Neural crest cell (in vitro differentiated cells): Measurements from ENCODE around the gene PTPN20. TPM values are rescaled to one million over a fixed set of nuclear protein-coding genes. Genes with fewer than 3 reads are reported as not detected.

Source experiments
- DNase-seq: peaks from one replicate; pipeline ENCODE4 v3.0.0; 2021; ENCODE audit warnings: low read depth, mixed read lengths, low spot score
- H3K27ac Mint-ChIP-seq: one replicate; pipeline ENCODE4 v1.8.0; 2021; ENCODE audit warnings: mild to moderate bottlenecking, mixed read lengths; ENCODE audit not compliant: unreplicated experiment
- H3K27me3 Mint-ChIP-seq: 2 replicates; pipeline ENCODE4 v1.8.0; 2021; ENCODE audit warnings: low read depth, mild to moderate bottlenecking, mixed read lengths
- H3K36me3 Mint-ChIP-seq: 2 replicates; pipeline ENCODE4 v1.8.0; 2021; ENCODE audit warnings: low read depth, mild to moderate bottlenecking, mixed read lengths
- H3K4me1 Mint-ChIP-seq: 2 replicates; pipeline ENCODE4 v1.8.0; 2021; ENCODE audit warnings: mixed read lengths
- H3K4me3 Mint-ChIP-seq: one replicate; pipeline ENCODE4 v1.8.0; 2021; ENCODE audit warnings: mild to moderate bottlenecking, mixed read lengths
- H3K9me3 Mint-ChIP-seq: 2 replicates; pipeline ENCODE4 v1.8.0; 2021; ENCODE audit warnings: mixed read lengths
- total RNA-seq: library from RNA; stranded (reverse); gene quantifications from 2 replicates; pipeline ENCODE4 v1.2.1, GENCODE V29; 2021
- TF ChIP-seq, protein P1 (sequence below): fragments of 200-600 bp; sonication (generic); conservative IDR thresholded peaks from 2 replicates; pipeline ENCODE4 v1.5.0; 2021; ENCODE audit warnings: antibody characterized with exemption, mild to moderate bottlenecking

PTPN20 gene
- total RNA-seq, 1 donor from 2014 or later, result not detected

DNA sequence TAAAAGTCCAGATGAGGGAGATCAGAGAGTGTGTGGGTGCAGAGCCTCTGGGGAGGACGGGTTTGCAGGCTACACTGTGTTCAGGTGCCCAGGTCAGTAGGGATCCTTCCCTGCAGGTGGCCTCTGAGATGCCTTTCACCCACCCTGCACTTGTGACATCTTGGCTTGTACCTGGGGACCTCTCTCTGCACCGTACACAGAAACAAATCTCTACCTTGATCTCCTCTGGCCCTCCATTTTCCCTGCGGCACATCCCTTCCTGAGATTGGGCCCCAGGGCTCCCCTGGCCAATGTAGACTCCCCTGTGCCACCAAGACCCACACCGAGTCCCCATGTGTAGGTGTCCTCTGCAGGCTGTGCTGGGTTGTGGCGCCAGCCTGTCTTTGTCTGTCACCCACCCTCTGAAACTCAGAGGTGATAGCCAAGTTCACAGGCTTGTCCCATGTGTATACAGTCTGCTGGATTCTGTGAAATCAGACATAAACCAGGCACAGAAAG is 140.6 kb downstream of the PTPN20 start:
- no peak for DNase-seq
- Mint-ChIP-seq H3K4me3 (no peak overlapping the region), H3K27ac (no peak overlapping the region), H3K36me3 (no peaks in the 10 kb centered on the region), H3K27me3 (no peaks in the 10 kb centered on the region), H3K4me1 (peaks cover 15% of the 10 kb centered on the region), H3K9me3 (no peaks in the 10 kb centered on the region)
- TF ChIP-seq, protein P1, sequence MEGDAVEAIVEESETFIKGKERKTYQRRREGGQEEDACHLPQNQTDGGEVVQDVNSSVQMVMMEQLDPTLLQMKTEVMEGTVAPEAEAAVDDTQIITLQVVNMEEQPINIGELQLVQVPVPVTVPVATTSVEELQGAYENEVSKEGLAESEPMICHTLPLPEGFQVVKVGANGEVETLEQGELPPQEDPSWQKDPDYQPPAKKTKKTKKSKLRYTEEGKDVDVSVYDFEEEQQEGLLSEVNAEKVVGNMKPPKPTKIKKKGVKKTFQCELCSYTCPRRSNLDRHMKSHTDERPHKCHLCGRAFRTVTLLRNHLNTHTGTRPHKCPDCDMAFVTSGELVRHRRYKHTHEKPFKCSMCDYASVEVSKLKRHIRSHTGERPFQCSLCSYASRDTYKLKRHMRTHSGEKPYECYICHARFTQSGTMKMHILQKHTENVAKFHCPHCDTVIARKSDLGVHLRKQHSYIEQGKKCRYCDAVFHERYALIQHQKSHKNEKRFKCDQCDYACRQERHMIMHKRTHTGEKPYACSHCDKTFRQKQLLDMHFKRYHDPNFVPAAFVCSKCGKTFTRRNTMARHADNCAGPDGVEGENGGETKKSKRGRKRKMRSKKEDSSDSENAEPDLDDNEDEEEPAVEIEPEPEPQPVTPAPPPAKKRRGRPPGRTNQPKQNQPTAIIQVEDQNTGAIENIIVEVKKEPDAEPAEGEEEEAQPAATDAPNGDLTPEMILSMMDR, result no peak
